GM12878 (cell line): ENCODE measurements around the gene GPN2. TPM values are rescaled to one million over a fixed set of nuclear protein-coding genes. Genes with fewer than 3 reads are reported as not detected.

Experiments
- ATAC-seq: fragments of 200-7000 bp; cut with Tn5 transposase; 3 replicates; pipeline ENCODE4 v1.9.1; 2020; ENCODE audit warnings: mild to moderate bottlenecking, moderate library complexity
- BruUV-seq: library from RNA; stranded (reverse); fragments of 400-500 nt; replicated peaks from 2 replicates; lab custom pipeline; 2021; lab: Mats Ljungman, UMichigan
- CTCF ChIA-PET: fragments of 300-600 bp; sonication (Branson Sonifier 250); formaldehyde crosslinking; extraction: SDS; loops from one replicate; lab custom pipeline; 2021; ENCODE audit warnings: inconsistent platforms; lab: Yijun Ruan, JAX
- POLR2A ChIA-PET: fragments of 350-600 bp; formaldehyde crosslinking; extraction: SDS; loops from one replicate; lab custom pipeline; 2021; ENCODE audit warnings: inconsistent platforms; lab: Charles Lee
- RAD21 ChIA-PET: fragments of 300-600 bp; sonication (Branson Sonifier 250); formaldehyde crosslinking; loops from one replicate; lab custom pipeline; 2023; ENCODE audit warnings: antibody characterized with exemption; ENCODE audit not compliant: unreplicated experiment; lab: Charles Lee
- SMC1A ChIA-PET: fragments of 300-600 bp; sonication (Branson Sonifier 250); formaldehyde crosslinking; loops from one replicate; lab custom pipeline; 2023; ENCODE audit not compliant: unreplicated experiment, uncharacterized antibody; lab: Charles Lee
- DNase-seq: peaks from one replicate; pipeline ENCODE4 v3.0.0-alpha.2; 2011; ENCODE audit warnings: low read depth, low spot score
- FAIRE-seq: peaks from 3 replicates; lab custom pipeline; 2011; peaks lifted over from hg19 to GRCh38; lab: Jason Lieb, UNC
- H2AFZ ChIP-seq: 2 replicates; pipeline ENCODE4 v1.6.0; 2011; ENCODE audit warnings: low read depth, low read length, control low read depth; ENCODE audit not compliant: control insufficient read depth
- H3K27ac ChIP-seq: 2 replicates; pipeline ENCODE4 v1.5.1; 2011; ENCODE audit warnings: control low read depth; ENCODE audit not compliant: control insufficient read depth, insufficient read depth
- H3K27me3 ChIP-seq, 2 experiments: replicated peaks in 1 of 2; 2 replicates each; pipeline versions ENCODE4 v1.6.0 to v1.6.1; 2011; ENCODE audit warnings: low read length in 1 of 2; ENCODE audit not compliant: control insufficient read depth in 2 of 2, insufficient read depth in 2 of 2
- H3K36me3 ChIP-seq, 2 experiments: 2 replicates each; pipeline ENCODE4 v1.5.1; 2011; ENCODE audit warnings: low read length in 1 of 2; ENCODE audit not compliant: control insufficient read depth in 2 of 2, insufficient read depth in 2 of 2
- H3K4me1 ChIP-seq: 2 replicates; pipeline ENCODE4 v1.6.1; 2011; ENCODE audit warnings: mild to moderate bottlenecking, low read length, moderate library complexity, mixed read lengths; ENCODE audit not compliant: control insufficient read depth, insufficient read depth
- H3K4me2 ChIP-seq: 2 replicates; pipeline ENCODE4 v1.6.0; 2011; ENCODE audit warnings: control low read depth; ENCODE audit not compliant: control insufficient read depth, insufficient read depth
- H3K4me3 ChIP-seq: fragments of 200-600 bp; sonication (generic); 2 replicates; pipeline ENCODE4 v1.5.1; 2016
- H3K79me2 ChIP-seq: 2 replicates; pipeline ENCODE4 v1.6.0; 2011; ENCODE audit warnings: low read length; ENCODE audit not compliant: control insufficient read depth, insufficient read depth
- H3K9ac ChIP-seq: 2 replicates; pipeline ENCODE4 v1.8.0; 2011; ENCODE audit warnings: low read length, control low read depth, mixed read lengths; ENCODE audit not compliant: control insufficient read depth, insufficient read depth
- H3K9me3 ChIP-seq: replicated peaks from 3 replicates; pipeline ENCODE4 v1.5.1; 2011; ENCODE audit warnings: mild to moderate bottlenecking, low read length; ENCODE audit not compliant: control insufficient read depth, insufficient read depth
- H4K20me1 ChIP-seq: 2 replicates; pipeline ENCODE4 v1.6.0; 2011; ENCODE audit not compliant: control insufficient read depth, insufficient read depth
- BHLHE40 ChIP-seq, 2 experiments: fragments of 450-650 bp in 1 of 2; IDR thresholded peaks; 2 replicates each; pipeline ENCODE4 v1.6.1; 2011 to 2017; ENCODE audit warnings: low read depth in 2 of 2, borderline replicate concordance in 1 of 2, improper control_type of control experiment in 1 of 2, low read length in 1 of 2, mild to moderate bottlenecking in 1 of 2
- BRCA1 ChIP-seq: IDR thresholded peaks from 2 replicates; pipeline ENCODE4 v1.6.1; 2011; ENCODE audit warnings: low read depth, low read length, improper control_type of control experiment
- CBFB ChIP-seq: IDR thresholded peaks from 2 replicates; pipeline ENCODE4 v1.6.1; 2016; ENCODE audit warnings: antibody characterized with exemption, low read depth
- DPF2 ChIP-seq: fragments of 450-650 bp; IDR thresholded peaks from 2 replicates; pipeline ENCODE4 v1.6.1; 2017; ENCODE audit warnings: mild to moderate bottlenecking
- EZH2 ChIP-seq: IDR thresholded peaks from 2 replicates; pipeline ENCODE4 v1.6.1; 2012; ENCODE audit warnings: low read depth, mild to moderate bottlenecking, control low read depth, inconsistent platforms, low read length, borderline replicate concordance; ENCODE audit not compliant: control insufficient read depth
- FOXK2 ChIP-seq: fragments of 450-650 bp; IDR thresholded peaks from 2 replicates; pipeline ENCODE4 v1.6.1; 2017; ENCODE audit warnings: mild to moderate bottlenecking, moderate library complexity
- HCFC1 ChIP-seq: fragments of 150-350 bp; IDR thresholded peaks from 2 replicates; pipeline ENCODE4 v1.6.1; 2014; ENCODE audit warnings: low read length
- KDM1A ChIP-seq: fragments of 200-600 bp; sonication (generic); IDR thresholded peaks from 2 replicates; pipeline ENCODE4 v1.6.1; 2016; ENCODE audit warnings: borderline replicate concordance
- MTA3 ChIP-seq: IDR thresholded peaks from 2 replicates; pipeline ENCODE4 v1.6.1; 2012; ENCODE audit warnings: low read length, inconsistent platforms, borderline replicate concordance
- RFX5 ChIP-seq: IDR thresholded peaks from 2 replicates; pipeline ENCODE4 v1.6.1; 2011; ENCODE audit warnings: low read depth, low read length, improper control_type of control experiment
- ZBED1 ChIP-seq: IDR thresholded peaks from 2 replicates; pipeline ENCODE4 v1.6.1; 2016; ENCODE audit warnings: borderline replicate concordance
- ZNF24 ChIP-seq: fragments of 450-650 bp; IDR thresholded peaks from 2 replicates; pipeline ENCODE4 v1.6.1; 2017; ENCODE audit warnings: antibody characterized with exemption, mild to moderate bottlenecking
- ZSCAN29 ChIP-seq: fragments of 450-650 bp; IDR thresholded peaks from 2 replicates; pipeline ENCODE4 v1.6.1; 2017; ENCODE audit warnings: mild to moderate bottlenecking, moderate library complexity
- ZZZ3 ChIP-seq: IDR thresholded peaks from 2 replicates; pipeline ENCODE4 v1.6.1; 2011; ENCODE audit warnings: low read depth; ENCODE audit not compliant: control insufficient read depth, insufficient read length
- WGBS: methylation state at CpG from one replicate; pipeline ENCODE4 v1.1.6; 2016; ENCODE audit warnings: low lambda C conversion rate; ENCODE audit not compliant: insufficient replicate concordance, insufficient coverage; ENCODE audit errors: missing lambda C conversion rate; 5-methylcytosine and 5-hydroxymethylcytosine counted together
- in situ Hi-C: fragments of 300-500 bp; cut with MboI; formaldehyde crosslinking; loops from 9 replicates; pipeline ENCODE4 v1.14.3; 2018; ENCODE audit warnings: mixed read lengths
- intact Hi-C: fragments of 100-400 bp; cut with micrococcal nuclease; formaldehyde crosslinking; loops from one replicate; pipeline ENCODE4 v1.14.2; 2022; ENCODE audit not compliant: unreplicated experiment
- polyA plus RNA-seq, 11 experiments: library from polyadenylated mRNA; depleted of rRNA in 4 of 11; unstranded in 6 of 11; stranded (reverse) in 5 of 11; fragments of >200 nt; fragmentation: Nextera tagmentation in 4 of 11; fragmentation: Illumina TruSeq in 1 of 11; extraction: Ambion mirVana in 4 of 11; extraction: Trizol in 1 of 11; gene quantifications; 1 replicate in 1 of 11; 2 replicates in 10 of 11; pipeline versions ENCODE4 v1.2.1 to v1.2.3, GENCODE V29; 2011 to 2016; ENCODE audit warnings: inconsistent platforms in 2 of 11, missing spikeins in 2 of 11, low read depth in 1 of 11
- total RNA-seq, 4 experiments: library from RNA; depleted of rRNA in 3 of 4; stranded (reverse); fragments of >200 nt in 3 of 4; fragmentation: Illumina TruSeq in 1 of 4; extraction: Trizol in 1 of 4; gene quantifications; 2 replicates each; pipeline versions ENCODE4 v1.2.1 to v1.2.3, GENCODE V29; 2013 to 2021
- TF ChIP-seq, protein P1 (sequence below): fragments of 450-650 bp; IDR thresholded peaks from 2 replicates; pipeline ENCODE4 v1.6.1; 2017; ENCODE audit warnings: borderline replicate concordance
- TF ChIP-seq, protein P2 (sequence below): fragments of 450-650 bp; IDR thresholded peaks from 2 replicates; pipeline ENCODE4 v1.6.1; 2016; ENCODE audit warnings: mild to moderate bottlenecking, moderate library complexity, borderline replicate concordance

The GPN2 gene
- total and polyA plus RNA-seq, 10 of the 15 experiments (the other 5 are each of a cell fraction or from before 2014, with no cell fraction given): 8.3 to 61.4 (median 23.3) TPM

DNA sequence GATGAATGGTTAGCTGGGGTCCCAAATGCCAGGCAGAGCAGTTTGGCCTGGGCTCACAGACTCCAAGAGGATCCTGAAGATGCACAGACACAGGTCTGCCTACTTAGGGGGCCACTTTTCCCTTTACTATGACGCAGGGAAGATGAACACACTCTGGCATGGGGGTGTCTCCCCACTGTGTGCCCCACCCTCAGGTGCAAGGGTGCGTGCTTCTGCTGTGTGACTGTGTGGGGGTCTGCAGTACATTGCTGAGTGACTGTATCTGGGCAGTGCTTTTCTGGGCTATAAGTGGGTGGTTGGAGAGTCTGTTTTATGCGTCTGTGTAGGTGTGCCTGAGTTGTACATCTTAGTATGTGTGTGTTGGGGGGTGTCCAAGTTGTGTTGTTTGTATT lies 19.9 kb upstream of the GPN2 start:
- 35% methylated on average over 3 of the region's 3 CpGs for WGBS
- ChIA-PET POLR2A (no interaction called here), SMC1A (no interaction called here), RAD21 (no interaction called here), CTCF (no interaction called here)
- no peak overlapping the region for H3K4me2 ChIP-seq
- H3K4me1 ChIP-seq: no peaks in the 10 kb centered on the region
- FAIRE-seq (no peak), DNase-seq (no peak), ATAC-seq (no peak)
- H3K9me3 ChIP-seq: no peaks in the 10 kb centered on the region
- in situ Hi-C loops (no loop called here), intact Hi-C loops (no loop called here)
- no peak overlapping the region for H2AFZ ChIP-seq
- H4K20me1 ChIP-seq: no peaks in the 10 kb centered on the region
- H3K4me3 ChIP-seq: no peak overlapping the region
- no TSS peak for BruUV-seq
- no peak overlapping the region for H3K9ac ChIP-seq
- no peaks in the 10 kb centered on the region for H3K79me2 ChIP-seq
- no peaks in the 10 kb centered on the region for H3K36me3 ChIP-seq
- TF ChIP-seq, protein P1, sequence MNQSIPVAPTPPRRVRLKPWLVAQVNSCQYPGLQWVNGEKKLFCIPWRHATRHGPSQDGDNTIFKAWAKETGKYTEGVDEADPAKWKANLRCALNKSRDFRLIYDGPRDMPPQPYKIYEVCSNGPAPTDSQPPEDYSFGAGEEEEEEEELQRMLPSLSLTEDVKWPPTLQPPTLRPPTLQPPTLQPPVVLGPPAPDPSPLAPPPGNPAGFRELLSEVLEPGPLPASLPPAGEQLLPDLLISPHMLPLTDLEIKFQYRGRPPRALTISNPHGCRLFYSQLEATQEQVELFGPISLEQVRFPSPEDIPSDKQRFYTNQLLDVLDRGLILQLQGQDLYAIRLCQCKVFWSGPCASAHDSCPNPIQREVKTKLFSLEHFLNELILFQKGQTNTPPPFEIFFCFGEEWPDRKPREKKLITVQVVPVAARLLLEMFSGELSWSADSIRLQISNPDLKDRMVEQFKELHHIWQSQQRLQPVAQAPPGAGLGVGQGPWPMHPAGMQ: no peak
- TF ChIP-seq ZNF24 (no peak), DPF2 (no peak), ZBED1 (no peak), MTA3 (no peak), ZZZ3 (no peak), CBFB (no peak), ZSCAN29 (no peak), BRCA1 (no peak), HCFC1 (no peak), RFX5 (no peak), EZH2 (no peak), BHLHE40 (IDR thresholded peaks at IDR 0.05; ENCODE audit: borderline replicate concordance in 1 of 2, low read depth in 2 of 2, low read length in 1 of 2) (no peak), KDM1A (no peak), FOXK2 (no peak)
- TF ChIP-seq, protein P2, sequence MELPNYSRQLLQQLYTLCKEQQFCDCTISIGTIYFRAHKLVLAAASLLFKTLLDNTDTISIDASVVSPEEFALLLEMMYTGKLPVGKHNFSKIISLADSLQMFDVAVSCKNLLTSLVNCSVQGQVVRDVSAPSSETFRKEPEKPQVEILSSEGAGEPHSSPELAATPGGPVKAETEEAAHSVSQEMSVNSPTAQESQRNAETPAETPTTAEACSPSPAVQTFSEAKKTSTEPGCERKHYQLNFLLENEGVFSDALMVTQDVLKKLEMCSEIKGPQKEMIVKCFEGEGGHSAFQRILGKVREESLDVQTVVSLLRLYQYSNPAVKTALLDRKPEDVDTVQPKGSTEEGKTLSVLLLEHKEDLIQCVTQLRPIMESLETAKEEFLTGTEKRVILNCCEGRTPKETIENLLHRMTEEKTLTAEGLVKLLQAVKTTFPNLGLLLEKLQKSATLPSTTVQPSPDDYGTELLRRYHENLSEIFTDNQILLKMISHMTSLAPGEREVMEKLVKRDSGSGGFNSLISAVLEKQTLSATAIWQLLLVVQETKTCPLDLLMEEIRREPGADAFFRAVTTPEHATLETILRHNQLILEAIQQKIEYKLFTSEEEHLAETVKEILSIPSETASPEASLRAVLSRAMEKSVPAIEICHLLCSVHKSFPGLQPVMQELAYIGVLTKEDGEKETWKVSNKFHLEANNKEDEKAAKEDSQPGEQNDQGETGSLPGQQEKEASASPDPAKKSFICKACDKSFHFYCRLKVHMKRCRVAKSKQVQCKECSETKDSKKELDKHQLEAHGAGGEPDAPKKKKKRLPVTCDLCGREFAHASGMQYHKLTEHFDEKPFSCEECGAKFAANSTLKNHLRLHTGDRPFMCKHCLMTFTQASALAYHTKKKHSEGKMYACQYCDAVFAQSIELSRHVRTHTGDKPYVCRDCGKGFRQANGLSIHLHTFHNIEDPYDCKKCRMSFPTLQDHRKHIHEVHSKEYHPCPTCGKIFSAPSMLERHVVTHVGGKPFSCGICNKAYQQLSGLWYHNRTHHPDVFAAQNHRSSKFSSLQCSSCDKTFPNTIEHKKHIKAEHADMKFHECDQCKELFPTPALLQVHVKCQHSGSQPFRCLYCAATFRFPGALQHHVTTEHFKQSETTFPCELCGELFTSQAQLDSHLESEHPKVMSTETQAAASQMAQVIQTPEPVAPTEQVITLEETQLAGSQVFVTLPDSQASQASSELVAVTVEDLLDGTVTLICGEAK: no peak
- H3K27ac ChIP-seq: no peak overlapping the region
- H3K27me3 ChIP-seq: no peaks in the 10 kb centered on the region; a peak in 1 of 4 replicates
